HFFc6 (cell line): Measurements from ENCODE around the gene SAMHD1. TPM values are rescaled to one million over a fixed set of nuclear protein-coding genes. Genes with fewer than 3 reads are reported as not detected.

Source experiments
- DNase-seq: peaks from one replicate; pipeline ENCODE4 v3.0.0-alpha.2; 2018
- H3K27ac Mint-ChIP-seq: 2 replicates; pipeline ENCODE4 v1.8.0; 2020; ENCODE audit warnings: mild to moderate bottlenecking, mixed read lengths
- H3K27me3 Mint-ChIP-seq: 2 replicates; pipeline ENCODE4 v1.8.0; 2021; ENCODE audit warnings: mild to moderate bottlenecking, moderate library complexity, mixed read lengths; ENCODE audit not compliant: insufficient read depth
- H3K36me3 Mint-ChIP-seq: 2 replicates; pipeline ENCODE4 v1.8.0; 2021; ENCODE audit warnings: low read depth, mixed read lengths
- H3K4me1 Mint-ChIP-seq: 2 replicates; pipeline ENCODE4 v1.8.0; 2020; ENCODE audit warnings: low read depth, mixed read lengths
- H3K4me3 Mint-ChIP-seq: 2 replicates; pipeline ENCODE4 v1.8.0; 2020; ENCODE audit warnings: mild to moderate bottlenecking, moderate library complexity, mixed read lengths
- H3K9me3 Mint-ChIP-seq: 2 replicates; pipeline ENCODE4 v1.8.0; 2020; ENCODE audit warnings: mild to moderate bottlenecking, mixed read lengths
- CTCF ChIP-seq: fragments of 200-600 bp; sonication (generic); IDR thresholded peaks from 2 replicates; pipeline ENCODE4 v1.5.0; 2021; ENCODE audit warnings: antibody characterized with exemption, mild to moderate bottlenecking
- total RNA-seq, 6 experiments: library from RNA; stranded (reverse); fragmentation: NEBNext Ultra II Directional; extraction: Animal tissue kit (Norgen Biotek cat#: 25700); gene quantifications; 2 replicates in 1 of 6; 3 replicates in 5 of 6; pipeline ENCODE4 v1.2.3, GENCODE V29; 2021

Gene SAMHD1
- total RNA-seq, 6 experiments from 2014 or later: 19.4 to 31.3 (median 23.8) TPM

GRCh38 chr20:36859282-36859555 lies 92.3 kb downstream of the SAMHD1 start:
- peak overlapping the region; percentile 92 for H3K4me3 Mint-ChIP-seq
- peaks cover 17% of the 10 kb centered on the region for H3K36me3 Mint-ChIP-seq
- no peak for DNase-seq
- no peak for TF ChIP-seq CTCF
- no peaks in the 10 kb centered on the region for H3K9me3 Mint-ChIP-seq
- H3K27me3 Mint-ChIP-seq: peaks cover 1% of the 10 kb centered on the region
- peaks cover 74% of the 10 kb centered on the region for H3K4me1 Mint-ChIP-seq
- peak overlapping the region; percentile 92 for H3K27ac Mint-ChIP-seq

GRCh38 chr20:36856691-36857635 lies 94.5 kb downstream of the SAMHD1 start:
- Mint-ChIP-seq H3K4me1 (peaks cover 88% of the 10 kb centered on the region), H3K9me3 (no peaks in the 10 kb centered on the region), H3K4me3 (peak overlapping the region; percentile 83), H3K27ac (peak overlapping the region; percentile 92), H3K36me3 (peaks cover 17% of the 10 kb centered on the region), H3K27me3 (peaks cover 1% of the 10 kb centered on the region)
- peak; percentile 68 for DNase-seq
- no peak for TF ChIP-seq CTCF

- peaks cover 19% of the 10 kb centered on the region for H3K36me3 Mint-ChIP-seq
- H3K9me3 Mint-ChIP-seq: no peaks in the 10 kb centered on the region
- peaks cover 1% of the 10 kb centered on the region for H3K27me3 Mint-ChIP-seq
- peaks cover 91% of the 10 kb centered on the region for H3K4me1 Mint-ChIP-seq
- peak; percentile 73 for DNase-seq
- no peak for TF ChIP-seq CTCF
- peak overlapping the region; percentile 83 for H3K4me3 Mint-ChIP-seq
- H3K27ac Mint-ChIP-seq: peak overlapping the region; percentile 92
Measured at GRCh38 chr20:36856195-36856594, 95.3 kb downstream of the SAMHD1 start.

GRCh38 chr20:36855241-36855657 lies 96.3 kb downstream of the SAMHD1 start:
- H3K4me1 Mint-ChIP-seq: peaks cover 89% of the 10 kb centered on the region
- H3K36me3 Mint-ChIP-seq: peaks cover 16% of the 10 kb centered on the region
- H3K27ac Mint-ChIP-seq: peak overlapping the region; percentile 92
- H3K4me3 Mint-ChIP-seq: peak overlapping the region; percentile 52; the same call in 1 of the 2 replicates
- DNase-seq: no peak
- no peak for TF ChIP-seq CTCF
- no peaks in the 10 kb centered on the region for H3K9me3 Mint-ChIP-seq
- peaks cover 1% of the 10 kb centered on the region for H3K27me3 Mint-ChIP-seq

- peak; percentile 71 for DNase-seq
- H3K4me3 Mint-ChIP-seq: peak overlapping the region; percentile 52
- H3K4me1 Mint-ChIP-seq: peaks cover 89% of the 10 kb centered on the region
- peaks cover 1% of the 10 kb centered on the region for H3K27me3 Mint-ChIP-seq
- H3K36me3 Mint-ChIP-seq: peaks cover 16% of the 10 kb centered on the region
- H3K27ac Mint-ChIP-seq: peak overlapping the region; percentile 92
- TF ChIP-seq CTCF: no peak
- H3K9me3 Mint-ChIP-seq: no peaks in the 10 kb centered on the region
Measured at GRCh38 chr20:36854348-36855240, 96.9 kb downstream of the SAMHD1 start.
